Medulla oblongata (tissue), 1 donor: Measurements from ENCODE around the gene RNF152.
"Not testable (repeated sequence)": the region's sequence is repeated elsewhere in the genome, so short reads cannot be mapped to it uniquely, and the experiment has no call there.

Experiments
- DNase-seq: peaks from one replicate; pipeline ENCODE4 v3.0.0-alpha.2; 2015; ENCODE audit errors: extremely low spot score

Gene RNF152

GRCh38 chr18:61821748-61822147, 71.1 kb downstream of the RNF152 start:
- no peak for DNase-seq

GRCh38 chr18:61820882-61821281, 71.9 kb downstream of the RNF152 start:
- no peak for DNase-seq

- DNase-seq = no peak
These were observed 75.7 kb downstream of the RNF152 start for GRCh38 chr18:61817086-61817485.

- no peak for DNase-seq
These were observed 76.8 kb downstream of the RNF152 start for GRCh38 chr18:61815885-61816470.

- no peak for DNase-seq
These were observed 84.5 kb downstream of the RNF152 start for GRCh38 chr18:61808286-61808685.

- no peak for DNase-seq
These were observed 89.4 kb downstream of the RNF152 start for GRCh38 chr18:61803393-61803792.

GRCh38 chr18:61797696-61798590, 94.9 kb downstream of the RNF152 start:
- DNase-seq = no peak

GRCh38 chr18:61791031-61791430, 101.8 kb downstream of the RNF152 start:
- no peak for DNase-seq

GRCh38 chr18:61787011-61787670, 105.7 kb downstream of the RNF152 start:
- not testable (repeated sequence) for DNase-seq

- DNase-seq = no peak
These were observed 107.2 kb downstream of the RNF152 start for GRCh38 chr18:61785588-61785987.

GRCh38 chr18:61784834-61785233, 108.0 kb downstream of the RNF152 start:
- DNase-seq = no peak

- DNase-seq = no peak
These were observed 110.3 kb downstream of the RNF152 start for GRCh38 chr18:61782545-61782944.

GRCh38 chr18:61776201-61776600, 116.6 kb downstream of the RNF152 start:
- not testable (repeated sequence) for DNase-seq

GRCh38 chr18:61774846-61775245, 118.0 kb downstream of the RNF152 start:
- no peak for DNase-seq

GRCh38 chr18:61772293-61772848, 120.4 kb downstream of the RNF152 start:
- no peak for DNase-seq

GRCh38 chr18:61771861-61772260, 120.9 kb downstream of the RNF152 start:
- DNase-seq = no peak

GRCh38 chr18:61770279-61770678, 122.5 kb downstream of the RNF152 start:
- no peak for DNase-seq

GRCh38 chr18:61766266-61766884, 126.4 kb downstream of the RNF152 start:
- no peak for DNase-seq

GRCh38 chr18:61765097-61765496, 127.7 kb downstream of the RNF152 start:
- no peak for DNase-seq

- no peak for DNase-seq
These were observed 128.4 kb downstream of the RNF152 start for GRCh38 chr18:61764381-61764780.

- DNase-seq = no peak
These were observed 130.9 kb downstream of the RNF152 start for GRCh38 chr18:61761875-61762274.
